ENCODE results near the gene CABCOCO1.

CABCOCO1 gene

GRCh38 chr10:61751599-61751998 is 88.9 kb downstream of the CABCOCO1 start:
- Histone ChIP-seq H3K4me3 (ENCODE audit: insufficient read depth, low read depth, low read length) (no peak overlapping the region), H3K27me3 (ENCODE audit: control insufficient read depth, insufficient read depth, low read length, poor library complexity, severe bottlenecking) (no peaks in the 10 kb centered on the region), H3K27ac (ENCODE audit: insufficient read depth, low read depth, low read length, poor library complexity, severe bottlenecking) (no peak overlapping the region), H3K4me1 (ENCODE audit: control insufficient read depth, insufficient read depth, low read length) (no peaks in the 10 kb centered on the region), H3K36me3 (ENCODE audit: control insufficient read depth, insufficient read depth, low read length) (no peaks in the 10 kb centered on the region), H3K9me3 (ENCODE audit: control insufficient read depth, low read length) (no peaks in the 10 kb centered on the region)
- WGBS, 2 experiments: 93 to 94% methylated on average over 1 to 3 of the region's 3 CpGs

DNA sequence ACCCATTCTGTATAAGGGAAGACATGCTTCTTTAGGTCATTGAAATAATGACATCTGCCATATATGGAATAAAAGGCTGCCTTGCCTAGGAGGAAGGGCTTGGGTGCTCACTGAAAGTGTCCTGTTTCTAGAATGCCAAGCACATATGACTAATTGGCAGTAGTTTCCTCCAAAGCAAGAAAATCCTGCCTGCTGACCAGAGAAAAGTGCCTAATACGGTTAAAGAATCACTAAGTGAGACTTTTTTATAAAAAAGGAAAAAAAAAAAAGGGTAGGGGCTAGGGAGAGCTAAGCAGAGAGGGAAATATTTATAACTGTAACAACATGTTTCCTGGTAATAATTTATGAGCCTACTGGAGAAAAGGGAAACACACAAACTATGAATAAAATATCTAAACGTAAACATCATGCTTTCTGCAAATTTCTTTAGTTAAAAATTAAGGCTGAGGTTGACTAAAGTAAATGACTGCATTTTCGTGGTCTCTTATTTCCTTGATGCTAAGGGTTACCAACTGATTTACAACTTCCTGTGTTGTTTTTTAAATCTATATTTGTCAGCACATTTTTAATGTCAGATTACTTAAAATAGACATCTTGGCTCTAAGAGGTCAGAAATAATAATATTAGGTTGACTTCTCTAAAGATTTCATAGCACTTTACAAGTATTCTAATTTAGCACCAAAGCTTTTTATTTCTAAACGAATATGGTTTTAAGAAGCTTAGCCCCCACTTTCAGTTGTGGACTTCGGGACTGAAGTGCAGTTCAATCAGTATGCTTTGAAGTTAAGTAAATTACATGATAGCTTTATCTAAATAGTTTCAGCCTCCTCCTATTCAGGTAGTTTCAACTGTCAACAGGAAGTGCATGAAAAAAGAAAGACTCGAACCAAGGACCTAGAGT is 89.6 kb downstream of the CABCOCO1 start:
- 95 to 100% methylated on average over 3 to 6 of the region's 6 CpGs for WGBS, 2 experiments
- Histone ChIP-seq H3K4me1 (ENCODE audit: control insufficient read depth, insufficient read depth, low read length) (no peaks in the 10 kb centered on the region), H3K27me3 (ENCODE audit: control insufficient read depth, insufficient read depth, low read length, poor library complexity, severe bottlenecking) (no peaks in the 10 kb centered on the region), H3K27ac (ENCODE audit: insufficient read depth, low read depth, low read length, poor library complexity, severe bottlenecking) (no peak overlapping the region), H3K4me3 (ENCODE audit: insufficient read depth, low read depth, low read length) (no peak overlapping the region), H3K9me3 (ENCODE audit: control insufficient read depth, low read length) (no peaks in the 10 kb centered on the region), H3K36me3 (ENCODE audit: control insufficient read depth, insufficient read depth, low read length) (no peaks in the 10 kb centered on the region)

DNA sequence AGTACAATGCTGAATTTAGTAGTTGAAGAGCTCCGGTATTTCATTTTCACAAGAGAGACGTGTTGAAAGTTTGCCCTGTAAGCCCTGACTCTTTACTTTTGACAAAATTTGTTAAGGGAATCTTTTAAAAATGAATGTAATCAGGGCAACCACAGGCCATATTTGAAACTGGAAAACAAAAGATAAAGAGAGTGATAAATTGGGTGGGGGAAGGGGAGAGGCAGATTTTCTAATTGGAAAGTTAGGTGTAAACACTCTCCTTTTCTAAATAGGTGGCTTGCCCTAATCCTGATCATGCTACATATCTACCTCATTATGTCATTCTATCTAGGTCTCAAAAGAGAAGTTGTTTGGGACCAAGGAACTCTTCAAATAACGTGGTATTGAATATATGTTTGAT is 90.7 kb downstream of the CABCOCO1 start:
- H3K27me3 ChIP-seq (ENCODE audit: control insufficient read depth, insufficient read depth, low read length, poor library complexity, severe bottlenecking): no peaks in the 10 kb centered on the region
- no peaks in the 10 kb centered on the region for H3K9me3 ChIP-seq (ENCODE audit: control insufficient read depth, low read length)
- WGBS, 2 experiments: 91 to 94% methylated on average over 2 to 3 of the region's 3 CpGs
- H3K27ac ChIP-seq (ENCODE audit: insufficient read depth, low read depth, low read length, poor library complexity, severe bottlenecking): no peak overlapping the region
- no peaks in the 10 kb centered on the region for H3K36me3 ChIP-seq (ENCODE audit: control insufficient read depth, insufficient read depth, low read length)
- H3K4me3 ChIP-seq (ENCODE audit: insufficient read depth, low read depth, low read length): no peak overlapping the region
- no peaks in the 10 kb centered on the region for H3K4me1 ChIP-seq (ENCODE audit: control insufficient read depth, insufficient read depth, low read length)

- H3K36me3 ChIP-seq (ENCODE audit: control insufficient read depth, insufficient read depth, low read length): no peaks in the 10 kb centered on the region
- WGBS, 2 experiments: 88 to 94% methylated on average over 4 of the region's 4 CpGs
- no peaks in the 10 kb centered on the region for H3K9me3 ChIP-seq (ENCODE audit: control insufficient read depth, low read length)
Observed at GRCh38 chr10:61754587-61755550, 92.1 kb downstream of the CABCOCO1 start.

DNA sequence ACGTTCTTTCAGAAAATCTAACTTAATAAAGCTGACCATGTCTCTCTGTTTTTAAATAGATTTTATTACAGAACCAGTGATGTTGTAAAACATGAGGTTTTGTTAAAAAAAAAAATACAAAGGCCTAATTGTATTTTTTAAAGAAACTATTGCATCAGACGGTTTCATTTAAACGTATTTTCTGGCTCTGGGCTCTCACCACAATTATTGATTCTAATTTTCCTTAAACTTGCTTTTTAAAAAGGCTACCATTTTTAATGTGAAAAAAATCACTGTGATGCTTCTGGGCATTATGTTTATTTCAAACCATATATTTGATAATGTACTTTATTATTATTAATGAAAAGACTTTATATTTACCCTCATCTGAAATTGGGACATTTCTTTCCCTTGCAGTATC is 94.3 kb downstream of the CABCOCO1 start:
- WGBS, 2 experiments: 93 to 100% methylated on average over 2 of the region's 3 CpGs
- Histone ChIP-seq H3K36me3 (ENCODE audit: control insufficient read depth, insufficient read depth, low read length) (no peaks in the 10 kb centered on the region), H3K27ac (ENCODE audit: insufficient read depth, low read depth, low read length, poor library complexity, severe bottlenecking) (no peak overlapping the region)

More at GRCh38 chr10:61754587-61755550, 92.1 kb downstream of the CABCOCO1 start:
- Histone ChIP-seq H3K4me1 (ENCODE audit: control insufficient read depth, insufficient read depth, low read length) (no peaks in the 10 kb centered on the region), H3K4me3 (ENCODE audit: insufficient read depth, low read depth, low read length) (no peak overlapping the region), H3K27me3 (ENCODE audit: control insufficient read depth, insufficient read depth, low read length, poor library complexity, severe bottlenecking) (no peaks in the 10 kb centered on the region), H3K27ac (ENCODE audit: insufficient read depth, low read depth, low read length, poor library complexity, severe bottlenecking) (no peak overlapping the region)

DNA sequence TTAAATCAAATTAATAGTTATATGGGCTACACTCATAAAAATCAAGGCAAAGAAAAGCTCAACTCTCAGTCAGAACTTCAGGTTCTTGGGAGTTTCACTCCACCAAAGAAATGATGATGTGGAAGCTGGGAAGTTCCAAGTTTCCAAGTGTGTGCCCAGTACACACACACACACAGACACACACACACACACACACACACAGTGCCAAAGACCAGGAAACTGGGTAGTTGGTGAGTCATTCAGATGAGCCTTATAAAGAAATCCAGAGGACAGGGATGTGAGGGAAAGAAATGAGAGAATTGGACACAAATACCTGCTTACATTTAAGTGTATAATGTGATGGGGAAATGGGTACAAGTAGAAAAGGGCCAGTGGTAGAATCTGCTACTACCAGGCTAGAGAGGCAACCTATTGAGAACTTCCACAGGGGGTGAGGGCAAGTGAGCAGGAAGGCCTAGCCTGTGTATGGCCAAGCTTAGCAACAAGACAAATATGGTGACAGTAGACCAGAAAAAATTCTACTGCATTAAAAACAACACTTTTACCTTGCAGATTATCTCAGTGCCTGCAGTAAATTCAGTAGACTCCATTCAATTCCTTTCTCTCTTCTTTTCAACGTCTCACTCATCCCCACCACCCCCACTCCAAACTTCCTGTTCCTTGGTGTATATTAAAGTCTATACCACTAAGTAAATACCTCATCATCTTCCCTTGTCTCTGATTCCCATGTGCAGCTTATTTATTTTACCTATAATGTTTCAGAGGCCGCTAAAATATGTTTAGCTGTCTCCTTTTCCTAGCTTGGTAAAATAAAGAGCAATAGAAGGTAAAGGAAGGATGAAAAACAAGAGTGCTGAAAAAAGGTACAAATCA is 95.0 kb downstream of the CABCOCO1 start:
- Histone ChIP-seq H3K4me3 (ENCODE audit: insufficient read depth, low read depth, low read length) (no peak overlapping the region), H3K27ac (ENCODE audit: insufficient read depth, low read depth, low read length, poor library complexity, severe bottlenecking) (no peak overlapping the region)
- 88 to 95% methylated on average over 2 of the region's 2 CpGs for WGBS, 2 experiments

More for the DNA sequence above, 94.3 kb downstream of the CABCOCO1 start:
- Histone ChIP-seq H3K27me3 (ENCODE audit: control insufficient read depth, insufficient read depth, low read length, poor library complexity, severe bottlenecking) (no peaks in the 10 kb centered on the region), H3K9me3 (ENCODE audit: control insufficient read depth, low read length) (no peaks in the 10 kb centered on the region), H3K4me3 (ENCODE audit: insufficient read depth, low read depth, low read length) (no peak overlapping the region), H3K4me1 (ENCODE audit: control insufficient read depth, insufficient read depth, low read length) (no peaks in the 10 kb centered on the region)

GRCh38 chr10:61758433-61758832 is 95.7 kb downstream of the CABCOCO1 start:
- whole genome bisulfite sequencing, 2 experiments: 50 to 80% methylated on average over 1 to 2 of the region's 3 CpGs

More for the DNA sequence above, 95.0 kb downstream of the CABCOCO1 start:
- no peaks in the 10 kb centered on the region for H3K9me3 ChIP-seq (ENCODE audit: control insufficient read depth, low read length)
- H3K4me1 ChIP-seq (ENCODE audit: control insufficient read depth, insufficient read depth, low read length): no peaks in the 10 kb centered on the region
- H3K36me3 ChIP-seq (ENCODE audit: control insufficient read depth, insufficient read depth, low read length): no peaks in the 10 kb centered on the region
- H3K27me3 ChIP-seq (ENCODE audit: control insufficient read depth, insufficient read depth, low read length, poor library complexity, severe bottlenecking): no peaks in the 10 kb centered on the region

GRCh38 chr10:61759751-61760150 is 97.0 kb downstream of the CABCOCO1 start:
- H3K9me3 ChIP-seq (ENCODE audit: control insufficient read depth, low read length): no peaks in the 10 kb centered on the region
- no peak overlapping the region for H3K4me3 ChIP-seq (ENCODE audit: insufficient read depth, low read depth, low read length)
- 97 to 99% methylated on average over 4 of the region's 4 CpGs for WGBS, 2 experiments
- H3K4me1 ChIP-seq (ENCODE audit: control insufficient read depth, insufficient read depth, low read length): no peaks in the 10 kb centered on the region
- H3K27me3 ChIP-seq (ENCODE audit: control insufficient read depth, insufficient read depth, low read length, poor library complexity, severe bottlenecking): no peaks in the 10 kb centered on the region
- H3K27ac ChIP-seq (ENCODE audit: insufficient read depth, low read depth, low read length, poor library complexity, severe bottlenecking): no peak overlapping the region
- H3K36me3 ChIP-seq (ENCODE audit: control insufficient read depth, insufficient read depth, low read length): no peaks in the 10 kb centered on the region

More at GRCh38 chr10:61758433-61758832, 95.7 kb downstream of the CABCOCO1 start:
- Histone ChIP-seq H3K36me3 (ENCODE audit: control insufficient read depth, insufficient read depth, low read length) (no peaks in the 10 kb centered on the region), H3K9me3 (ENCODE audit: control insufficient read depth, low read length) (no peaks in the 10 kb centered on the region), H3K27me3 (ENCODE audit: control insufficient read depth, insufficient read depth, low read length, poor library complexity, severe bottlenecking) (no peaks in the 10 kb centered on the region), H3K27ac (ENCODE audit: insufficient read depth, low read depth, low read length, poor library complexity, severe bottlenecking) (no peak overlapping the region), H3K4me1 (ENCODE audit: control insufficient read depth, insufficient read depth, low read length) (no peaks in the 10 kb centered on the region), H3K4me3 (ENCODE audit: insufficient read depth, low read depth, low read length) (no peak overlapping the region)

- H3K9me3 ChIP-seq (ENCODE audit: control insufficient read depth, low read length): no peaks in the 10 kb centered on the region
- no peak overlapping the region for H3K27ac ChIP-seq (ENCODE audit: insufficient read depth, low read depth, low read length, poor library complexity, severe bottlenecking)
- H3K36me3 ChIP-seq (ENCODE audit: control insufficient read depth, insufficient read depth, low read length): no peaks in the 10 kb centered on the region
- no peak overlapping the region for H3K4me3 ChIP-seq (ENCODE audit: insufficient read depth, low read depth, low read length)
- 93% methylated on average over 4 of the region's 4 CpGs for WGBS, 2 experiments
- no peaks in the 10 kb centered on the region for H3K4me1 ChIP-seq (ENCODE audit: control insufficient read depth, insufficient read depth, low read length)
- no peaks in the 10 kb centered on the region for H3K27me3 ChIP-seq (ENCODE audit: control insufficient read depth, insufficient read depth, low read length, poor library complexity, severe bottlenecking)
Observed at GRCh38 chr10:61760943-61761824, 98.5 kb downstream of the CABCOCO1 start.
